Measurements from ENCODE around the gene ATAD3A.

- TF ChIP-seq POLR2A (IDR thresholded peaks at IDR 0.05; ENCODE audit: low read length) (no peak), GATA1 (IDR thresholded peaks at IDR 0.05; ENCODE audit: low read depth, low read length) (no peak)
Measured at GRCh38 chr1:1564268-1564667, 52.3 kb downstream of the ATAD3A start.

Measured in erythroblast (primary cell).